Trophoblast cell (in vitro differentiated cells and primary cell): ENCODE data around the gene ALPK3.

ENCODE experiments used
- DNase-seq, 2 donors: peaks; one replicate each; pipeline ENCODE4 v3.0.0-alpha.2; 2016
- H2AFZ ChIP-seq: 2 replicates; pipeline ENCODE4 v1.6.1; 2013; ENCODE audit warnings: low read length, moderate library complexity, mild to moderate bottlenecking; ENCODE audit not compliant: insufficient read depth, poor library complexity
- H2AK5ac ChIP-seq: 2 replicates; pipeline ENCODE4 v1.6.1; 2013; ENCODE audit warnings: mild to moderate bottlenecking, low read length
- H2BK120ac ChIP-seq: 2 replicates; pipeline ENCODE4 v1.6.1; 2013; ENCODE audit warnings: low read length, mild to moderate bottlenecking, moderate library complexity; ENCODE audit not compliant: insufficient read depth, poor library complexity
- H2BK12ac ChIP-seq: 2 replicates; pipeline ENCODE4 v1.6.1; 2013; ENCODE audit warnings: mild to moderate bottlenecking, low read length, moderate library complexity
- H2BK5ac ChIP-seq: 2 replicates; pipeline ENCODE4 v1.6.1; 2013; ENCODE audit warnings: low read length, low read depth, moderate library complexity, mild to moderate bottlenecking; ENCODE audit not compliant: poor library complexity
- H3K14ac ChIP-seq: 2 replicates; pipeline ENCODE4 v1.6.1; 2013; ENCODE audit warnings: mild to moderate bottlenecking, low read length
- H3K18ac ChIP-seq: 2 replicates; pipeline ENCODE4 v1.6.1; 2013; ENCODE audit warnings: mild to moderate bottlenecking, low read length
- H3K23ac ChIP-seq: 2 replicates; pipeline ENCODE4 v1.6.1; 2013; ENCODE audit warnings: low read length
- H3K27ac ChIP-seq: 2 replicates; pipeline ENCODE4 v1.5.1; 2013; ENCODE audit warnings: low read depth, mild to moderate bottlenecking, inconsistent platforms, low read length, moderate library complexity
- H3K27me3 ChIP-seq: 2 replicates; pipeline ENCODE4 v1.6.1; 2013; ENCODE audit warnings: inconsistent platforms, mild to moderate bottlenecking, low read length, moderate library complexity; ENCODE audit not compliant: insufficient read depth
- H3K36me3 ChIP-seq, 2 experiments: 1 replicate in 1 of 2; 2 replicates in 1 of 2; pipeline ENCODE4 v1.6.1; 2013; ENCODE audit warnings: low read length in 2 of 2, mild to moderate bottlenecking in 2 of 2, moderate library complexity in 1 of 2; ENCODE audit not compliant: insufficient read depth in 2 of 2, control insufficient read depth in 1 of 2
- H3K4ac ChIP-seq: 2 replicates; pipeline ENCODE4 v1.6.1; 2013; ENCODE audit warnings: low read depth, mild to moderate bottlenecking, low read length, moderate library complexity
- H3K4me1 ChIP-seq, 2 experiments: 1 replicate in 1 of 2; 2 replicates in 1 of 2; pipeline ENCODE4 v1.6.1; 2013; ENCODE audit warnings: low read length in 2 of 2, mild to moderate bottlenecking in 2 of 2, moderate library complexity in 1 of 2; ENCODE audit not compliant: insufficient read depth in 2 of 2, control insufficient read depth in 1 of 2
- H3K4me2 ChIP-seq: 2 replicates; pipeline ENCODE4 v1.6.1; 2013; ENCODE audit warnings: inconsistent platforms, mild to moderate bottlenecking, low read length, moderate library complexity
- H3K4me3 ChIP-seq: 2 replicates; pipeline ENCODE4 v1.5.1; 2013; ENCODE audit warnings: mild to moderate bottlenecking, low read depth, low read length, inconsistent platforms
- H3K79me1 ChIP-seq: one replicate; pipeline ENCODE4 v1.6.1; 2013; ENCODE audit warnings: low read length
- H3K79me2 ChIP-seq: 2 replicates; pipeline ENCODE4 v1.6.1; 2013; ENCODE audit warnings: low read length, mild to moderate bottlenecking; ENCODE audit not compliant: control insufficient read depth, insufficient read depth, poor library complexity
- H3K9ac ChIP-seq: 2 replicates; pipeline ENCODE4 v1.6.1; 2013; ENCODE audit warnings: mild to moderate bottlenecking, low read length
- H3K9me3 ChIP-seq: 2 replicates; pipeline ENCODE4 v1.6.1; 2013; ENCODE audit warnings: low read depth, mild to moderate bottlenecking, control low read depth, inconsistent platforms, low read length; ENCODE audit not compliant: insufficient read depth
- H4K12ac ChIP-seq: 2 replicates; pipeline ENCODE4 v1.6.1; 2013; ENCODE audit warnings: low read depth, mild to moderate bottlenecking, low read length, moderate library complexity
- H4K8ac ChIP-seq: 2 replicates; pipeline ENCODE4 v1.6.1; 2013; ENCODE audit warnings: low read depth, mild to moderate bottlenecking, low read length, moderate library complexity
- H4K91ac ChIP-seq: one replicate; pipeline ENCODE4 v1.6.1; 2013; ENCODE audit warnings: low read depth, mild to moderate bottlenecking, low read length, moderate library complexity
- WGBS: extraction: QIAGEN DNeasy Blood & Tissue Kit; methylation state at CpG from one replicate; pipeline ENCODE4 v1.1.7; 2013; ENCODE audit warnings: missing lambda C conversion rate; ENCODE audit not compliant: insufficient read length, insufficient coverage; ENCODE audit errors: extremely low coverage; 5-methylcytosine and 5-hydroxymethylcytosine counted together

The ALPK3 gene

DNA sequence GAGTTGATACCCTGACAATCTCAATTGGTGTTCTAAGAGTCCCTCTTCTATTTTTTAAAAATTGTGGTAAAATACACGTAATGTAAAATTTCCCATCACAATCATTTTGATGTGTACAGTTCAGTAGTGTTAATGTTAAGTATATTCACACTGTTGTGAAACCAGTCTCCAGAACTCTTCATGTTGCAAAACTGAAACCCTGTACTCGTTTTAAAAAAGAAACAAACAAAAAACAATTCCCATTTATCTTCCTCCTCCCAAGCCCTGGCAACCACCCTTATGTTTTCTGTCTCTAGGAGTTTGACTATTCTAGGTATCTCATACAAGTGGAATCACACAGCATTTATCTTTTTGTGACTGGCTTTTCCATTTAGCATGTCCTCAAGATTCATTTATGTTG is 28.7 kb upstream of the ALPK3 start:
- Histone ChIP-seq H3K18ac (no peak overlapping the region), H2AFZ (no peak overlapping the region), H3K79me2 (peaks cover 2% of the 10 kb centered on the region), H4K8ac (no peak overlapping the region), H3K27ac (no peak overlapping the region), H3K27me3 (no peaks in the 10 kb centered on the region), H3K14ac (no peak overlapping the region), H3K4me1 (no peaks in the 10 kb centered on the region), H3K79me1 (peaks cover 2% of the 10 kb centered on the region), H3K9ac (no peak overlapping the region), H2BK120ac (no peak overlapping the region), H2AK5ac (no peak overlapping the region), H2BK5ac (no peak overlapping the region), H4K12ac (no peak overlapping the region), H3K4ac (no peak overlapping the region), H2BK12ac (no peak overlapping the region), H3K9me3 (no peaks in the 10 kb centered on the region), H3K36me3 (peaks cover 39 to 44% of the 10 kb centered on the region in 2 experiments), H4K91ac (no peak overlapping the region), H3K23ac (no peak overlapping the region), H3K4me3 (no peak overlapping the region), H3K4me2 (no peak overlapping the region)
- WGBS = 100% methylated on average over 1 of the region's 2 CpGs
- DNase-seq = peak; percentile 30 to 76

DNA sequence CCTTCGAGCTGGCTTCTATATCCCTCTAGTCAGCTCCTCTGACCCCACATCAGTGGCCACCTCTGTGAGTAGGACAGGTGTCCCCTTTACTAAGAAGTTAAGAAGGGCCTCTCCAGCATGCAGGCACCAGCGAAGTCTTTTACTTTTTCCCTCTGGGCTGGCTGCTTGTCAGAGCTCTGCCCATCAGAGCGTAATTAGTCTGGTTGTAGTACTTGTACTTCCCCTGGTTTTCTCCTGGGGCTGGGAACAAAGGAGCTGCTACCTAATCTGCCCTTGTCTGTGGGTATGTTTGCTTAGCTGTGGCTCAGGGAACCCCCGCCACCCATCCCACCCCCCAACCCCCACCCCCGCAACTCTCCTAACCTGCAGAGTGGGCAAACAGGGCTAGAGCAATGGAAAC is 27.4 kb upstream of the ALPK3 start:
- DNase-seq = no peak
- WGBS = no CpG with 5 or more reads among the region's 5 CpGs
- no peak overlapping the region for H4K12ac ChIP-seq

DNA sequence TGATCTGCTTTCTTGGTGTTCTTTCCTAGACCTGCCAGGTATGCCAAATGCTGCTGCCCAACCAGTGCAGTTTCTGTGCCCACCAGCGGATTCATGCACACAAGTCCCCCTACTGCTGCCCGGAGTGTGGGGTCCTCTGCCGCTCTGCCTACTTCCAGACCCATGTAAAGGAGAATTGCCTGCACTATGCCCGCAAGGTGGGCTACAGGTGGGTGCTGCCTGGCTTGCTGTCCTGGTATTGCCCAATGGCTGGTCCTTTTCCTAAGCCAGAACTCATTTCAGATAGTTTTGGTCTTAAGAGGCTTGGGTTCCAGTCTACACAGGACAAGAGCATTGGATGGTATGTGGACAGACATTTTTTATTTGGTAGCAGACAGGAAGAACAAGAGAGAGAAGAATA is 26.5 kb upstream of the ALPK3 start:
- H3K4ac ChIP-seq = no peak overlapping the region
- WGBS = no CpG with 5 or more reads among the region's 4 CpGs
- H3K4me2 ChIP-seq = no peak overlapping the region
- H3K27me3 ChIP-seq = no peaks in the 10 kb centered on the region
- no peaks in the 10 kb centered on the region for H3K9me3 ChIP-seq
- H2BK120ac ChIP-seq = no peak overlapping the region
- no peaks in the 10 kb centered on the region for H3K4me1 ChIP-seq
- H3K4me3 ChIP-seq = no peak overlapping the region
- H3K14ac ChIP-seq = no peak overlapping the region
- no peak overlapping the region for H2AK5ac ChIP-seq
- H3K36me3 ChIP-seq = peaks cover 23 to 25% of the 10 kb centered on the region in 2 experiments
- no peak overlapping the region for H3K9ac ChIP-seq
- peak overlapping the region; percentile 79 for H3K18ac ChIP-seq
- no peak overlapping the region for H3K23ac ChIP-seq
- H2AFZ ChIP-seq = no peak overlapping the region
- peaks cover 2% of the 10 kb centered on the region for H3K79me2 ChIP-seq
- H4K8ac ChIP-seq = no peak overlapping the region
- H2BK12ac ChIP-seq = peak overlapping the region; percentile 53
- H3K27ac ChIP-seq = no peak overlapping the region
- no peak for DNase-seq
- no peak overlapping the region for H4K12ac ChIP-seq
- no peak overlapping the region for H4K91ac ChIP-seq
- no peak overlapping the region for H2BK5ac ChIP-seq
- H3K79me1 ChIP-seq = peaks cover 2% of the 10 kb centered on the region

More for the DNA sequence above, 27.4 kb upstream of the ALPK3 start:
- no peak overlapping the region for H3K4me3 ChIP-seq
- no peak overlapping the region for H3K18ac ChIP-seq
- H3K36me3 ChIP-seq = peaks cover 26 to 32% of the 10 kb centered on the region in 2 experiments
- H2AK5ac ChIP-seq = no peak overlapping the region
- H2AFZ ChIP-seq = no peak overlapping the region
- H2BK120ac ChIP-seq = no peak overlapping the region
- H3K27ac ChIP-seq = no peak overlapping the region
- peaks cover 2% of the 10 kb centered on the region for H3K79me2 ChIP-seq
- no peak overlapping the region for H3K14ac ChIP-seq
- no peaks in the 10 kb centered on the region for H3K27me3 ChIP-seq
- H3K4ac ChIP-seq = peak overlapping the region; percentile 40
- no peak overlapping the region for H3K4me2 ChIP-seq
- H4K91ac ChIP-seq = no peak overlapping the region
- peaks cover 2% of the 10 kb centered on the region for H3K79me1 ChIP-seq
- H2BK12ac ChIP-seq = no peak overlapping the region
- no peaks in the 10 kb centered on the region for H3K4me1 ChIP-seq
- H3K9me3 ChIP-seq = no peaks in the 10 kb centered on the region
- no peak overlapping the region for H3K23ac ChIP-seq
- H2BK5ac ChIP-seq = no peak overlapping the region
- H3K9ac ChIP-seq = no peak overlapping the region
- no peak overlapping the region for H4K8ac ChIP-seq

DNA sequence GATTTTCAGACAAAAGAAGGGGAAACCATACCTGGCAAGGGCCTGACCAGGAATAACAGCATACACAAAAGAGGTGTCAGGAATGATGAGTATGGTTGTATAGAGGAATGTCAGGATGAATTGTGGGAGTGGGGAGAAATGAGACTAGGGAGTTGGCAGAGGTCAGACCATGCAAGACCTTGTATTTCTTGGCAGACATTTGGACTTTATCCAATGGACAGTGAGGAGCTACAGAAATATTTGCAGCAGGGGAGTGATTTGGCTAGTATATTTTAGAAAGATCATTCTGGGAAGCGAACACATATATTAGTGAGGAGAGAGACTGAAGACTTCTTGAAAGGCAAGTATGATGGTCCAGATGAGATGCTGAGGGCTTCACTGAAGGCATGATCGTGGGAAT is 25.4 kb upstream of the ALPK3 start:
- H3K27me3 ChIP-seq = no peaks in the 10 kb centered on the region
- peaks cover 2% of the 10 kb centered on the region for H3K79me1 ChIP-seq
- no peak for DNase-seq

More for the DNA sequence above, 25.4 kb upstream of the ALPK3 start:
- no peak overlapping the region for H3K23ac ChIP-seq
- no peak overlapping the region for H2BK12ac ChIP-seq
- H4K91ac ChIP-seq = no peak overlapping the region
- no peak overlapping the region for H3K18ac ChIP-seq
- no peaks in the 10 kb centered on the region for H3K4me1 ChIP-seq
- no peak overlapping the region for H4K12ac ChIP-seq
- WGBS = no CpG with 5 or more reads among the region's 2 CpGs
- H3K4me2 ChIP-seq = no peak overlapping the region
- H3K4me3 ChIP-seq = no peak overlapping the region
- H3K36me3 ChIP-seq = peaks cover 17 to 20% of the 10 kb centered on the region in 2 experiments
- no peak overlapping the region for H2AK5ac ChIP-seq
- H3K4ac ChIP-seq = no peak overlapping the region
- H3K79me2 ChIP-seq = peaks cover 2% of the 10 kb centered on the region
- H2BK120ac ChIP-seq = no peak overlapping the region
- no peaks in the 10 kb centered on the region for H3K9me3 ChIP-seq
- H4K8ac ChIP-seq = no peak overlapping the region
- no peak overlapping the region for H3K9ac ChIP-seq
- H2AFZ ChIP-seq = no peak overlapping the region
- no peak overlapping the region for H3K14ac ChIP-seq
- H3K27ac ChIP-seq = no peak overlapping the region
- no peak overlapping the region for H2BK5ac ChIP-seq
